Retinal pigment epithelial cell (primary cell): Measurements from ENCODE around the gene ACACB.
A peak's percentile ranks its signal among the peaks of the same experiment; 100 is the strongest.

Experiments used
- DNase-seq: peaks from one replicate; pipeline ENCODE4 v3.0.0-alpha.2; 2010; ENCODE audit warnings: low read depth
- H3K4me3 ChIP-seq: 2 replicates; pipeline ENCODE4 v1.5.1; 2011; ENCODE audit warnings: mild to moderate bottlenecking, low read length, control low read depth, moderate library complexity
- CTCF ChIP-seq: conservative IDR thresholded peaks from 2 replicates; pipeline ENCODE4 v1.5.1; 2011; ENCODE audit warnings: low read depth, low read length, control low read depth, inconsistent platforms

The ACACB gene

DNA sequence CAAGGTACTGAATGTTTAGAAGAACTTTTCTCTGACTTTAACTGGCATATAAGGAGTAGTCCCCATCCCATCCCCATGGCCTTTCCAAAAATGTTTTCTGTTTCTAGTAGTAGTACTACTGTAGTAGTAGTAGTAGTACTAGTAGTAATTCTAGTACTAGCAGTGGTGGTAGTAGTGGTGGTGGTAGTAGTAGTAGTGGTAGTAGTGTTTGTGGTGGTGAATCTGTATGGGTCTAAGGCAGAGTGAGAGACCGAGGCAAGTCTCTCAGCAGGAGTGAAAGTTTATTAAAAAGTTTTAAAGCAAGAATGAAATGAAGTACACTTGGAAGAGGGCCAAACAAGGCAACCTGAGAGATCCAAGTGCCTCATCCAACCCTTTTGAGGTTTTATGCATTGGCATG, 134.1 kb downstream of the ACACB start:
- H3K4me3 ChIP-seq: no peak overlapping the region
- no peak for DNase-seq
- no peak for TF ChIP-seq CTCF

DNA sequence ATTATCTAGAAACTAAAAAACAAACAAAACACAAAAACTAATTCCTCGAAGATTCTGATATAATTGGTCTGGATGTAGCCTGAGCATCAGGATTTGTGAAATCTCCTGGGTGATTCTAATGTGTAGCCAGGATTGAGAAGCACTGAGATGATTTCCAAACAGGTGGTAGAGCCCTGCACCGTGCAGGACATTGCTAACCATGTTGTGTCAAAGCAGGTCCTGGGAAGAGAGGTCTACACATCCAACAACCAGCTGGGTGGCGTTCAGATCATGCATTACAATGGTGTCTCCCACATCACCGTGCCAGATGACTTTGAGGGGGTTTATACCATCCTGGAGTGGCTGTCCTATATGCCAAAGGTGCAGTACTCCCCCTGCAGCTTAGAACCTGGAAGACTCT, 136.4 kb downstream of the ACACB start:
- no peak for DNase-seq
- no peak overlapping the region for H3K4me3 ChIP-seq
- TF ChIP-seq CTCF: no peak

- no peak for DNase-seq
- TF ChIP-seq CTCF: no peak
- no peak overlapping the region for H3K4me3 ChIP-seq
These were observed 137.6 kb downstream of the ACACB start for GRCh38 chr12:109253913-109254544.

- TF ChIP-seq CTCF: peak; percentile 59
- H3K4me3 ChIP-seq: no peak overlapping the region
- DNase-seq: no peak
These were observed 139.0 kb downstream of the ACACB start for GRCh38 chr12:109255377-109255776.

GRCh38 chr12:109256011-109256410, 139.6 kb downstream of the ACACB start:
- TF ChIP-seq CTCF: no peak
- no peak overlapping the region for H3K4me3 ChIP-seq
- DNase-seq: no peak

- DNase-seq: no peak
- no peak for TF ChIP-seq CTCF
- H3K4me3 ChIP-seq: no peak overlapping the region
These were observed 141.8 kb downstream of the ACACB start for GRCh38 chr12:109258201-109258600.
